Mammary epithelial cell (primary cell): ENCODE results near the gene TMEM108.

Experiments used
- EZH2 ChIP-seq: IDR thresholded peaks from 2 replicates; pipeline ENCODE4 v1.6.1; 2012; ENCODE audit warnings: low read length, inconsistent platforms, borderline replicate concordance
- TF ChIP-seq, protein P1 (sequence below), 2 donors: IDR thresholded peaks in 1 of 2; conservative IDR thresholded peaks in 1 of 2; 2 replicates each; pipeline ENCODE4 v1.5.1; 2011 to 2012; ENCODE audit warnings: inconsistent platforms in 2 of 2, low read length in 2 of 2, mild to moderate bottlenecking in 2 of 2, control low read depth in 1 of 2, low read depth in 1 of 2; ENCODE audit not compliant: insufficient read depth in 1 of 2; ENCODE audit errors: extremely low read depth in 1 of 2

GRCh38 chr3:133168025-133168401 lies 129.8 kb downstream of the TMEM108 start:
- TF ChIP-seq, protein P1, sequence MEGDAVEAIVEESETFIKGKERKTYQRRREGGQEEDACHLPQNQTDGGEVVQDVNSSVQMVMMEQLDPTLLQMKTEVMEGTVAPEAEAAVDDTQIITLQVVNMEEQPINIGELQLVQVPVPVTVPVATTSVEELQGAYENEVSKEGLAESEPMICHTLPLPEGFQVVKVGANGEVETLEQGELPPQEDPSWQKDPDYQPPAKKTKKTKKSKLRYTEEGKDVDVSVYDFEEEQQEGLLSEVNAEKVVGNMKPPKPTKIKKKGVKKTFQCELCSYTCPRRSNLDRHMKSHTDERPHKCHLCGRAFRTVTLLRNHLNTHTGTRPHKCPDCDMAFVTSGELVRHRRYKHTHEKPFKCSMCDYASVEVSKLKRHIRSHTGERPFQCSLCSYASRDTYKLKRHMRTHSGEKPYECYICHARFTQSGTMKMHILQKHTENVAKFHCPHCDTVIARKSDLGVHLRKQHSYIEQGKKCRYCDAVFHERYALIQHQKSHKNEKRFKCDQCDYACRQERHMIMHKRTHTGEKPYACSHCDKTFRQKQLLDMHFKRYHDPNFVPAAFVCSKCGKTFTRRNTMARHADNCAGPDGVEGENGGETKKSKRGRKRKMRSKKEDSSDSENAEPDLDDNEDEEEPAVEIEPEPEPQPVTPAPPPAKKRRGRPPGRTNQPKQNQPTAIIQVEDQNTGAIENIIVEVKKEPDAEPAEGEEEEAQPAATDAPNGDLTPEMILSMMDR (conservative IDR thresholded peaks at IDR 0.05 in 1 of 2, IDR thresholded peaks at IDR 0.05 in 1 of 2; ENCODE audit: extremely low read depth in 1 of 2, insufficient read depth in 1 of 2, low read depth in 1 of 2, low read length in 2 of 2) = no peak
- no peak for TF ChIP-seq EZH2
